Ishikawa (cell line): ENCODE results near the gene KRT36.

Experiments
- CEBPB ChIP-seq: IDR thresholded peaks from 2 replicates; pipeline ENCODE4 v1.6.1; 2012
- CREB1 ChIP-seq: IDR thresholded peaks from 2 replicates; pipeline ENCODE4 v1.6.1; 2012; ENCODE audit warnings: low read depth
- EGR1 ChIP-seq: IDR thresholded peaks from 2 replicates; pipeline ENCODE4 v1.6.1; 2012
- EP300 ChIP-seq: IDR thresholded peaks from 2 replicates; pipeline ENCODE4 v1.6.1; 2012; ENCODE audit warnings: borderline replicate concordance
- FOXM1 ChIP-seq: IDR thresholded peaks from 2 replicates; pipeline ENCODE4 v1.6.1; 2012; ENCODE audit warnings: low read depth, borderline replicate concordance
- NFIC ChIP-seq: IDR thresholded peaks from 2 replicates; pipeline ENCODE4 v1.6.1; 2012
- RAD21 ChIP-seq: IDR thresholded peaks from 2 replicates; pipeline ENCODE4 v1.6.1; 2012; ENCODE audit warnings: low read depth
- TAF1 ChIP-seq: IDR thresholded peaks from 2 replicates; pipeline ENCODE4 v1.6.1; 2012; ENCODE audit warnings: low read depth, mild to moderate bottlenecking
- TCF12 ChIP-seq: IDR thresholded peaks from 2 replicates; pipeline ENCODE4 v1.6.1; 2012; ENCODE audit warnings: low read depth
- TEAD4 ChIP-seq: IDR thresholded peaks from 2 replicates; pipeline ENCODE4 v1.6.1; 2012
- YY1 ChIP-seq: IDR thresholded peaks from 2 replicates; pipeline ENCODE4 v1.6.1; 2012; ENCODE audit warnings: low read depth
- ZBTB7A ChIP-seq: IDR thresholded peaks from 2 replicates; pipeline ENCODE4 v1.6.1; 2012; ENCODE audit warnings: low read depth
- TF ChIP-seq, protein P1 (sequence below): IDR thresholded peaks from 2 replicates; pipeline ENCODE4 v1.6.1; 2012
- TF ChIP-seq, protein P2 (sequence below): IDR thresholded peaks from 2 replicates; pipeline ENCODE4 v1.6.1; 2012; ENCODE audit warnings: low read depth, mild to moderate bottlenecking
- TF ChIP-seq, protein P3 (sequence below): IDR thresholded peaks from 2 replicates; pipeline ENCODE4 v1.6.1; 2012

The KRT36 gene

DNA sequence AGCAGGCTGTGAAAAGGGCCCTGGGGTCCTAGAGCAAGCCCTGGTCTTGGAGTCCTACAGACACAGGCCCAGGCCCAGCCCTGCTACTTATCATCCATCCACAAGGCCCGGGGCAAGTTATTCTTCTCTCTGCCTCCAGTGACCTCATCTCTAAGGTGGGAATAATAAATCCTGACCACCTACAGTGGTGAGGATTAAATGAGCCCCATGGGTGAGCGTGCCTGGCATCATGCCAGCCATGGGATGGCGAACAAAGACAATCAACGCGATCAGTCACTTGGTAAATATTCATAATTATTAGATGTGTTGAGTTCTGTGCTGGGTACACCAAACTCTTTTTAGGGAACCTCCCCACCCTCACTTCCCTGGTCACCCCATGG is 23.4 kb upstream of the KRT36 start:
- no peak for TF ChIP-seq TAF1
- TF ChIP-seq EP300: peak; percentile 43; the same call in 1 of the 2 replicates
- no peak for TF ChIP-seq YY1
- TF ChIP-seq ZBTB7A: no peak
- no peak for TF ChIP-seq RAD21
- TF ChIP-seq, protein P1, sequence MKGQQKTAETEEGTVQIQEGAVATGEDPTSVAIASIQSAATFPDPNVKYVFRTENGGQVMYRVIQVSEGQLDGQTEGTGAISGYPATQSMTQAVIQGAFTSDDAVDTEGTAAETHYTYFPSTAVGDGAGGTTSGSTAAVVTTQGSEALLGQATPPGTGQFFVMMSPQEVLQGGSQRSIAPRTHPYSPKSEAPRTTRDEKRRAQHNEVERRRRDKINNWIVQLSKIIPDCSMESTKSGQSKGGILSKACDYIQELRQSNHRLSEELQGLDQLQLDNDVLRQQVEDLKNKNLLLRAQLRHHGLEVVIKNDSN: no peak
- TF ChIP-seq EGR1: no peak
- TF ChIP-seq, protein P2, sequence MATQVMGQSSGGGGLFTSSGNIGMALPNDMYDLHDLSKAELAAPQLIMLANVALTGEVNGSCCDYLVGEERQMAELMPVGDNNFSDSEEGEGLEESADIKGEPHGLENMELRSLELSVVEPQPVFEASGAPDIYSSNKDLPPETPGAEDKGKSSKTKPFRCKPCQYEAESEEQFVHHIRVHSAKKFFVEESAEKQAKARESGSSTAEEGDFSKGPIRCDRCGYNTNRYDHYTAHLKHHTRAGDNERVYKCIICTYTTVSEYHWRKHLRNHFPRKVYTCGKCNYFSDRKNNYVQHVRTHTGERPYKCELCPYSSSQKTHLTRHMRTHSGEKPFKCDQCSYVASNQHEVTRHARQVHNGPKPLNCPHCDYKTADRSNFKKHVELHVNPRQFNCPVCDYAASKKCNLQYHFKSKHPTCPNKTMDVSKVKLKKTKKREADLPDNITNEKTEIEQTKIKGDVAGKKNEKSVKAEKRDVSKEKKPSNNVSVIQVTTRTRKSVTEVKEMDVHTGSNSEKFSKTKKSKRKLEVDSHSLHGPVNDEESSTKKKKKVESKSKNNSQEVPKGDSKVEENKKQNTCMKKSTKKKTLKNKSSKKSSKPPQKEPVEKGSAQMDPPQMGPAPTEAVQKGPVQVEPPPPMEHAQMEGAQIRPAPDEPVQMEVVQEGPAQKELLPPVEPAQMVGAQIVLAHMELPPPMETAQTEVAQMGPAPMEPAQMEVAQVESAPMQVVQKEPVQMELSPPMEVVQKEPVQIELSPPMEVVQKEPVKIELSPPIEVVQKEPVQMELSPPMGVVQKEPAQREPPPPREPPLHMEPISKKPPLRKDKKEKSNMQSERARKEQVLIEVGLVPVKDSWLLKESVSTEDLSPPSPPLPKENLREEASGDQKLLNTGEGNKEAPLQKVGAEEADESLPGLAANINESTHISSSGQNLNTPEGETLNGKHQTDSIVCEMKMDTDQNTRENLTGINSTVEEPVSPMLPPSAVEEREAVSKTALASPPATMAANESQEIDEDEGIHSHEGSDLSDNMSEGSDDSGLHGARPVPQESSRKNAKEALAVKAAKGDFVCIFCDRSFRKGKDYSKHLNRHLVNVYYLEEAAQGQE: no peak
- TF ChIP-seq TEAD4: peak; percentile 42; the same call in 1 of the 2 replicates
- TF ChIP-seq TCF12: peak; percentile 68
- peak; percentile 93 for TF ChIP-seq NFIC
- TF ChIP-seq FOXM1: no peak
- no peak for TF ChIP-seq CREB1
- no peak for TF ChIP-seq CEBPB
- TF ChIP-seq, protein P3, sequence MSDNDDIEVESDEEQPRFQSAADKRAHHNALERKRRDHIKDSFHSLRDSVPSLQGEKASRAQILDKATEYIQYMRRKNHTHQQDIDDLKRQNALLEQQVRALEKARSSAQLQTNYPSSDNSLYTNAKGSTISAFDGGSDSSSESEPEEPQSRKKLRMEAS: no peak; the same call in 1 of the 2 replicates

DNA sequence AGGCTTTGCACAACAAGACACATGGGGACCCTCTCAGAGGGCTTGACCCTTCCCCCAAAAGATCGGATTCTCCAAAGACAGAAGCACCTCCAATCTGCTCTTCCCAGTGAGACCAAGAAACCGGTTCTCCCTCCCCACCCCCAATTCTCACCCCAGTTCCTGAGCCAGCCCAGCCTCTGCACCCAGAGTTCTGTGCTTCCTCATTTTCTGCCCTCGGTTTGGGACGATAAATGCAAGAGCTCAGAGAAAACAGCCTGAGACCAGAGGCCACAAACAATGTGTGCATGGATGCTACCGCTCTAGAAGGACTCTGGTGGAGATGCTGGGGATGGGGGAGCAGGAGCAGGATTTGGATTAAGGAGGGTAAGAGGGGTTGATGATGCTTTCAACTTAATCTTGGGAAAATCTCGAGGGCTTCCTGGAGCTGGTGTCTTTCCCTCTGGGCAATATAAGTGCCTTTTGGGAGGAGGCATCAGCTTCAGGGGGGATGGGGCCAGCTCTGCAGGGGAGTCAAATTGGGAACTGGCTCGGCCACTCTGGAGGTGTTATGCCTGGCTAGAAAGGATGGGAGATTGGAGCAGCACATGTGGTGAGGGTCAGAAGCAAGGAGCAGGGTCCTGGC is 22.9 kb upstream of the KRT36 start:
- TF ChIP-seq TAF1 (no peak), ZBTB7A (no peak), NFIC (no peak), RAD21 (no peak), CEBPB (no peak), CREB1 (no peak), TEAD4 (no peak), FOXM1 (no peak)
- TF ChIP-seq, protein P1: no peak

DNA sequence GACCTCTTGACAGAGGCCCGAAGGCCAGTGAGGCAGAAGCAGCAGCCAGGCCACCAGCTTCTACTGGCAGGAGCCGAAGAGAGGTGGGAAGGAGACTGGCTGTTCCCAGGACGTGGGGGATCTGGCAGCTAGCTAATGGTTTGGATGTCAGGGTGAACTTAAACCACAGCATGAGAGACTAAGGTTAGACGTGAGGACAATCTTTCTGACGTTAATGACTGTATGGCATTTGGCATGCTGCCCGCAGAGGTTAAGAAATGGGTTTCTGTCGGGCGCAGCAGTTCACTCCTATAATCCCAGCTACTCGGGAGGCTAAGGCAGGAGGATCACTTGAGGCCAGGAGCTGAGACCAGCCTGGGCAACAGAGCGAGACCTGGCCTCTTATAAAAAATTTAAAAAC is 22.0 kb upstream of the KRT36 start:
- TF ChIP-seq ZBTB7A (no peak), NFIC (no peak), RAD21 (no peak), TEAD4 (no peak), YY1 (no peak), CEBPB (no peak), FOXM1 (no peak), TCF12 (no peak)
- TF ChIP-seq, protein P2: no peak
- TF ChIP-seq, protein P1: no peak

DNA sequence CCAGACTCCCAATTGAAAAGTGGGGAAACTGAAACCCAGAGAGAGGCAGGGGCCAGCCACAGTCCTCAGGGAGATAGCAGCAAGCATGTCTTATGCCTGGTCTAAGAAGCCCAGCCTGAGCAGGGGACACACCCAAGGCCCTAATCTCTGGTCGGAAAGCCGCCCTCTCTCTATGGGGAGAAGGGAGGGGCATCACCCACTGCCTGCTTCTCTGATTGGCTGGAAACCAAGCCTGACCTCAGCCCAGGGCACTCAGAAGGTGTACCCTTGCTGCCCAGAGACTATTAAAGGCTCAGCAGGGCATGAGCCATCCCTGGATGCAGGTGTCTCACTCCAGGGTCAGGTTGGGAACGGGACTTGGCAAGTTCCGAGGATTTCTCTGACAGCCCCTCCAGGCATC is 21.4 kb upstream of the KRT36 start:
- no peak for TF ChIP-seq CREB1
- TF ChIP-seq YY1: no peak
- TF ChIP-seq, protein P1: no peak
- no peak for TF ChIP-seq CEBPB
- TF ChIP-seq, protein P3: no peak
- TF ChIP-seq TCF12: no peak
- TF ChIP-seq EP300: no peak
- no peak for TF ChIP-seq EGR1
- no peak for TF ChIP-seq RAD21

DNA sequence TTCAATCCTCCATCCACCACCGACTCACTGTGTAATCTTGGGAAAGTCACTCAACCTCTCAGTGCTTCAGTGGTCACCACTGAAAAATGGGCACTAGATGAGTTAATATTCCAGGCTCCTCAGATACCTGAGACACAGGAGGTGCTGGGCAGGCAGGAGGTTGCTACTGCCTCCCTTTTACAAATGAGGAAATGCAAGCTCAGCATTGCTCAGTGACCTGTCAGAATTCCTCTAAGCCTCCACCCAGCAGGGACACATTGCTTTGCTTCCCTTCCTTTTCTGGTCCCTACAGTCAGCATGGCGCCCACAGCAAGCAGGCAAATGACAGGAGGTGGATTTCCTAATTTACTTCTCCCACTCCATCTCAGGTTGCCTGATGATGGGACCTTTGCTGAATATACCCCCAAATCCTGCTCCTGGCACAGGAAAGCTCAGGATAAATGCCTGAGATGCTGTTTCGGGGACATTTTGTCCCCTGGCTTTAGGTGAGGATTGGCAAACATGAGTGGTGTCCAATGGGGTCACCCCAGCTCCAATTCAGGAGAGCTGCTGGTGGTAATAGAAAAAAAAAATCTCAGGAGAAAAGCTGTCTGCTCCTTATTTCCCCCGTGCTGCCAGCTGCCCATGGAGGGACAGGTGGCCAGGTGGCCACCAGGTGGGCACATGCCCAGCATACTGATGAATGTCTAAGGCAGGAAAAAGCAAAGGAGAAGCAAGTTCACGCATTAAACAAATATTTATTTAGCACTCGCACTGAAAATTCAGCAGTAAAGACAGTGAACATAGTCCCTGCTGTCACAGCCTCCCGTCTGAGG is 20.7 kb upstream of the KRT36 start:
- TF ChIP-seq, protein P3: no peak
- TF ChIP-seq TAF1 (no peak), EGR1 (no peak), ZBTB7A (no peak), EP300 (no peak), YY1 (no peak), TEAD4 (no peak), CEBPB (no peak), TCF12 (no peak), NFIC (no peak), RAD21 (no peak), CREB1 (no peak), FOXM1 (no peak)
- TF ChIP-seq, protein P2: no peak
- TF ChIP-seq, protein P1: no peak
